Thoracic aorta (tissue), 2 donors: ENCODE results near the gene PRKN. TPM values are rescaled to one million over a fixed set of nuclear protein-coding genes. Genes with fewer than 3 reads are reported as not detected.

Experiments used
- ATAC-seq: fragments of 150-250 bp; one replicate; pipeline ENCODE4 v1.8.0; 2017; ENCODE audit warnings: low read depth; ENCODE audit not compliant: insufficient number of reproducible peaks, low FRiP score
- DNase-seq: peaks from one replicate; pipeline ENCODE4 v3.0.0-alpha.2; 2020; ENCODE audit warnings: low spot score
- H3K27ac ChIP-seq, 2 donors: fragments of 200-600 bp; sonication (generic); 1 replicate in 1 of 2; 2 replicates in 1 of 2; pipeline ENCODE4 v1.5.1; 2016; ENCODE audit warnings: mild to moderate bottlenecking in 2 of 2, moderate library complexity in 2 of 2
- H3K27me3 ChIP-seq: fragments of 200-600 bp; sonication (generic); replicated peaks from 2 replicates; pipeline ENCODE4 v1.6.0; 2016; ENCODE audit warnings: mild to moderate bottlenecking; ENCODE audit not compliant: insufficient read depth
- H3K36me3 ChIP-seq: fragments of 200-600 bp; sonication (generic); one replicate; pipeline ENCODE4 v1.5.1; 2016
- H3K4me1 ChIP-seq, 2 donors: fragments of 200-600 bp; sonication (generic); 1 replicate in 1 of 2; 2 replicates in 1 of 2; pipeline versions ENCODE4 v1.5.1 to v1.6.0; 2016; ENCODE audit warnings: low read depth in 2 of 2, mild to moderate bottlenecking in 1 of 2; ENCODE audit not compliant: control insufficient read depth in 1 of 2
- H3K4me3 ChIP-seq: fragments of 200-600 bp; sonication (generic); 2 replicates; pipeline ENCODE4 v1.5.1; 2016; ENCODE audit warnings: mild to moderate bottlenecking
- H3K9me3 ChIP-seq: fragments of 200-600 bp; sonication (generic); 2 replicates; pipeline ENCODE4 v1.5.1; 2016
- CTCF ChIP-seq: fragments of 200-600 bp; sonication (generic); IDR thresholded peaks from one replicate; pipeline ENCODE4 v1.5.1; 2019; ENCODE audit warnings: antibody characterized with exemption
- total RNA-seq, 2 donors: library from RNA; depleted of rRNA; stranded (reverse); fragments of >200 nt; gene quantifications; one replicate each; pipeline versions ENCODE4 v1.1.0 to v1.2.3, GENCODE V29; 2016

PRKN gene
- total RNA-seq, 2 donors from 2014 or later, result 10.4 to 23.8 TPM

DNA sequence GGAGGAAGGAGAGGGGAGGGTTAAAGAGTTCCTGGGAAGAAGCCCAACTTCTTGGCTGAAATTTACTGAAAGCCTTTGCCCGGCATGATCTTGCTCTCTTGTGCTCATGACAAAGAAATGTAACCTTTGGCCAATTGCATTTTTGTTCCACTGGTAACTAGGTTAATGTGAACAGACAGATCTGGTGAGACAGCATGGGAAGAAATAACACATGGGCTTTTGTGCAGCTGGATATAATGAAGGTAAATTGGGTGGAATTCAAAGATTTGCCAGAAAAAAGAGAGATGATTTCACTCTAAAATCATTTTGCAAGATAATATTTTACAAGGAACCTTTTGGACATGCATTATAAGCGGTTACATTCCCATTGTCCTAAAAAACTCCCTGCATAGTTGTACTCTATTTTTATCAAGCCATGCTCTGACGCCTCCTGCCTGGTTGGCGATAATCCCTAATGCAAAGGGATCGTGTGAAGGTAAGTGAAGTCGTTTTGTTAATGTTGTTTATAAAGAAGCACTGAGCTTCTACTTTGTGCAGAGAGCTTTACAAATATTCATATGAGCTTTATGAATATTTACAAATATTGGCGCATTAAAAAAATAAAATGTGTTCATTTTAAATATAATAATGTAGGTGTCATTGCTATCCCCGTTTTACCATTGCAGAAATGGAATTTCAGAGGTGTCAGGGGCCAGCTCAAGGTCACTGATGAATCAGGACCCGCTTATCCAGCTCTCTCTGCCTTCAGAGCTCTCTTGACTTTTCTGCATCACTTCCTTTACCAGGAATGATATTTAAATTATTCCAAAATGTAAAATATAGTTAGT is 1292.4 kb downstream of the PRKN start:
- H3K4me1 ChIP-seq, result peaks cover 6 to 15% of the 10 kb centered on the region in 2 donors
- no peaks in the 10 kb centered on the region for H3K9me3 ChIP-seq
- no peaks in the 10 kb centered on the region for H3K36me3 ChIP-seq
- ATAC-seq (peak; percentile 89), DNase-seq (no peak)
- H3K27ac ChIP-seq, result peak overlapping the region; percentile 45 to 49
- no peak for TF ChIP-seq CTCF
- no peaks in the 10 kb centered on the region for H3K27me3 ChIP-seq
- H3K4me3 ChIP-seq, result peak overlapping the region; percentile 61

- no peaks in the 10 kb centered on the region for H3K36me3 ChIP-seq
- no peaks in the 10 kb centered on the region for H3K9me3 ChIP-seq
- DNase-seq (no peak), ATAC-seq (no peak)
- peaks cover 6 to 11% of the 10 kb centered on the region in 2 donors for H3K4me1 ChIP-seq
- no peak for TF ChIP-seq CTCF
- H3K4me3 ChIP-seq, result peak overlapping the region; percentile 61
- H3K27me3 ChIP-seq, result no peaks in the 10 kb centered on the region
- peak overlapping the region in 1 of 2 donors; percentile 45 for H3K27ac ChIP-seq
Observed at GRCh38 chr6:161434350-161434749, 1293.2 kb downstream of the PRKN start.

- no peaks in the 10 kb centered on the region for H3K27me3 ChIP-seq
- no peak overlapping the region for H3K27ac ChIP-seq
- ATAC-seq, result no peak
- DNase-seq, result no peak
- no peak overlapping the region for H3K4me3 ChIP-seq
- no peaks in the 10 kb centered on the region for H3K36me3 ChIP-seq
- no peaks in the 10 kb centered on the region for H3K9me3 ChIP-seq
- no peak for TF ChIP-seq CTCF
- peaks cover 6 to 8% of the 10 kb centered on the region in 2 donors for H3K4me1 ChIP-seq
Observed at GRCh38 chr6:161432546-161432945, 1295.0 kb downstream of the PRKN start.

DNA sequence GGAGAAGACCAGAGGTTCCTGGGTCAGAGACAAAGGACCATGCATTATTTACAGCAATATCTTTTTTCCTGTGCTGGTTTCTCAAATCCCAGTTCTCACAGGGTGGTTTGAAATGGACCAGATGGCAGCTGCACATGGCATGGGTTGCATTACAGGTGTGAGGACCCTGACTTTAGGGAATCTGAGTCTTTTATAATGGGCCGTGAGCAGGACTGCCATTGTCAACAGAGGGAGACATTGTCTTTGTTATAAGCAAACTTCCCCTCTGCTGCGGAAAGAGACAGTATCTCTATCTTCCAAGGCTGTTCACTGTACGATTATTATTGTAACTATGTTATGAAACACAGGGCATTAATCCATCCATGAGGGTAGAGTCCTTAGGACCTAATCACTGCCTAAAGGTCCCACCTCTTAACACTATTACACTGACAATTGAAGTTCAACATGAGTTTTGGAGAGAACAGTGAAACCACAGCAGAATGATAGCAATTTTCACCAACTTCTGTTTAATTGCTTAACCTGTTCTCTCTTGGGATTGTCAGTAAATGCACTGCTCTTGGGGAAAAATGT is 1297.6 kb downstream of the PRKN start:
- ATAC-seq, result no peak

More for the DNA sequence above, 1297.6 kb downstream of the PRKN start:
- TF ChIP-seq CTCF, result no peak
- Histone ChIP-seq H3K4me3 (no peak overlapping the region), H3K9me3 (no peaks in the 10 kb centered on the region), H3K27ac (no peak overlapping the region), H3K27me3 (no peaks in the 10 kb centered on the region), H3K36me3 (no peaks in the 10 kb centered on the region), H3K4me1 (peaks cover under 1 to 2% of the 10 kb centered on the region in 2 donors)
- no peak for DNase-seq
